Activated B cell treated with CpG ODN at 0.5 μM for 24 hours (primary cell): ENCODE results near the gene PNMA1. TPM values are rescaled to one million over a fixed set of nuclear protein-coding genes. Genes with fewer than 3 reads are reported as not detected.

ENCODE experiments used
- ATAC-seq: fragments of 200-7000 bp; cut with Tn5 transposase; one replicate; pipeline ENCODE4 v1.10.0; 2021; ENCODE audit warnings: low read depth, mild to moderate bottlenecking, moderate library complexity
- CTCF ChIA-PET: fragments of 350-600 bp; sonication (Branson Sonifier 250); formaldehyde crosslinking; loops from one replicate; lab custom pipeline; 2021; ENCODE audit warnings: antibody characterized with exemption; lab: Charles Lee
- POLR2A ChIA-PET: fragments of 350-600 bp; sonication (Branson Sonifier 250); formaldehyde crosslinking; loops from one replicate; lab custom pipeline; 2021; ENCODE audit warnings: antibody characterized with exemption; lab: Charles Lee
- DNase-seq: peaks from one replicate; pipeline ENCODE4 v3.0.0; 2022
- H3K27ac Mint-ChIP-seq: one replicate; pipeline ENCODE4 v1.8.0; 2020; ENCODE audit warnings: mixed read lengths
- H3K27me3 Mint-ChIP-seq: one replicate; pipeline ENCODE4 v1.8.0; 2021; ENCODE audit warnings: mixed read lengths
- H3K36me3 Mint-ChIP-seq: one replicate; pipeline ENCODE4 v1.8.0; 2021; ENCODE audit warnings: low read depth, mixed read lengths
- H3K4me1 Mint-ChIP-seq: one replicate; pipeline ENCODE4 v1.8.0; 2021; ENCODE audit warnings: mixed read lengths
- H3K4me3 Mint-ChIP-seq: one replicate; pipeline ENCODE4 v1.8.0; 2020; ENCODE audit warnings: mild to moderate bottlenecking, mixed read lengths
- H3K9me3 Mint-ChIP-seq: one replicate; pipeline ENCODE4 v1.8.0; 2020; ENCODE audit warnings: mixed read lengths
- CTCF ChIP-seq: fragments of 200-600 bp; IDR thresholded peaks from one replicate; pipeline ENCODE4 v1.8.0; 2022; ENCODE audit warnings: antibody characterized with exemption, mild to moderate bottlenecking
- intact Hi-C: fragments of 100-400 bp; cut with micrococcal nuclease; formaldehyde crosslinking; loops from one replicate; pipeline ENCODE4 v1.15.1; 2024
- total RNA-seq: library from RNA; stranded (reverse); gene quantifications from 2 replicates; pipeline ENCODE4 v1.2.3, GENCODE V29; 2022

Gene PNMA1
- total RNA-seq, 1 donor from 2014 or later, result 22.2 TPM

- no peak for TF ChIP-seq CTCF
- H3K9me3 Mint-ChIP-seq, result no peaks in the 10 kb centered on the region
- peak; percentile 55 for DNase-seq
- peak; percentile 52 for ATAC-seq
- intact Hi-C loops, result loop anchor here (1.0 to 2.0 kb wide), 3 partner anchors 17 to 71 kb away; no protein-coding TSS in a partner anchor
- ChIA-PET CTCF (interaction anchor here (0.9 to 2.2 kb wide), 12 partner anchors 8 to 71 kb away, joined by 3 to 10 read pairs (median 6); no protein-coding TSS in a partner anchor), POLR2A (interaction anchor here (0.6 to 14.6 kb wide), 12 partner anchors 9 to 1012 kb away, joined by 3 to 493 read pairs (median 6); partner anchors contain the start of genes ACOT2, PNMA1, PTGR2 and ZNF410)
- peak overlapping the region; percentile 77 for H3K4me3 Mint-ChIP-seq
- H3K36me3 Mint-ChIP-seq, result peaks cover 9% of the 10 kb centered on the region
- peak overlapping the region; percentile 92 for H3K27ac Mint-ChIP-seq
- H3K4me1 Mint-ChIP-seq, result peaks cover 96% of the 10 kb centered on the region
- no peaks in the 10 kb centered on the region for H3K27me3 Mint-ChIP-seq
Observed at GRCh38 chr14:73753887-73754795, 40.0 kb upstream of the PNMA1 start.

- ATAC-seq, result no peak
- Mint-ChIP-seq H3K4me1 (peaks cover 99% of the 10 kb centered on the region), H3K4me3 (peak overlapping the region; percentile 77), H3K27me3 (no peaks in the 10 kb centered on the region), H3K9me3 (no peaks in the 10 kb centered on the region), H3K36me3 (peaks cover 11% of the 10 kb centered on the region), H3K27ac (peak overlapping the region; percentile 92)
- TF ChIP-seq CTCF, result no peak
- ChIA-PET CTCF (interaction anchor here (0.7 to 2.0 kb wide), 9 partner anchors 11 to 72 kb away, joined by 3 to 10 read pairs (median 4); no protein-coding TSS in a partner anchor), POLR2A (interaction anchor here (0.6 to 14.6 kb wide), 12 partner anchors 9 to 1013 kb away, joined by 3 to 493 read pairs (median 8); partner anchors contain the start of genes ACOT2 and ZNF410)
- intact Hi-C loops, result no loop called here
- no peak for DNase-seq
Observed at GRCh38 chr14:73753124-73753886, 39.1 kb upstream of the PNMA1 start.

GRCh38 chr14:73752297-73752992, 38.3 kb upstream of the PNMA1 start:
- intact Hi-C loops, result loop anchor here (1.0 kb wide), 1 partner anchor 8 kb away; a partner anchor contains a TSS
- ATAC-seq, result no peak
- Mint-ChIP-seq H3K27ac (peak overlapping the region; percentile 92), H3K4me3 (peak overlapping the region; percentile 77), H3K4me1 (peaks cover 99% of the 10 kb centered on the region), H3K9me3 (no peaks in the 10 kb centered on the region), H3K27me3 (no peaks in the 10 kb centered on the region), H3K36me3 (peaks cover 8% of the 10 kb centered on the region)
- ChIA-PET POLR2A (interaction anchor here (3.7 to 14.6 kb wide), 4 partner anchors 10 to 35 kb away, joined by 24 to 493 read pairs (median 264); no protein-coding TSS in a partner anchor), CTCF (interaction anchor here (0.7 to 2.0 kb wide), 10 partner anchors 10 to 73 kb away, joined by 3 to 10 read pairs (median 4); no protein-coding TSS in a partner anchor)
- no peak for TF ChIP-seq CTCF
- no peak for DNase-seq

- H3K27me3 Mint-ChIP-seq, result no peaks in the 10 kb centered on the region
- intact Hi-C loops, result loop anchor here (1.0 kb wide), 1 partner anchor 10 kb away; no protein-coding TSS in a partner anchor
Observed at GRCh38 chr14:73751157-73751691, 37.0 kb upstream of the PNMA1 start.

More at GRCh38 chr14:73751157-73751691, 37.0 kb upstream of the PNMA1 start:
- ChIA-PET POLR2A (interaction anchor here (1.2 to 14.6 kb wide), 5 partner anchors 9 to 36 kb away, joined by 6 to 493 read pairs (median 183); a partner anchor contains a TSS), CTCF (interaction anchor here (0.8 to 1.5 kb wide), 5 partner anchors 10 to 75 kb away, joined by 3 to 6 read pairs (median 5); no protein-coding TSS in a partner anchor)
- Mint-ChIP-seq H3K27ac (peak overlapping the region; percentile 92), H3K4me1 (peaks cover 99% of the 10 kb centered on the region), H3K9me3 (no peaks in the 10 kb centered on the region), H3K4me3 (peak overlapping the region; percentile 77), H3K36me3 (peaks cover 6% of the 10 kb centered on the region)
- no peak for DNase-seq
- ATAC-seq, result peak; percentile 36
- TF ChIP-seq CTCF, result no peak
